SK-N-SH (cell line): ENCODE data around the gene FRK. TPM values are rescaled to one million over a fixed set of nuclear protein-coding genes. Genes with fewer than 3 reads are reported as not detected.
"Not testable (repeated sequence)": the region's sequence is repeated elsewhere in the genome, so short reads cannot be mapped to it uniquely, and the experiment has no call there.

ENCODE experiments used
- CTCF ChIA-PET: fragments of 300-600, 350-600 bp; formaldehyde crosslinking; extraction: SDS; loops from one replicate; lab custom pipeline; 2021; lab: Yijun Ruan, JAX
- POLR2A ChIA-PET: fragments of 350-600 bp; sonication (Branson Sonifier 250); formaldehyde crosslinking; extraction: SDS; loops from one replicate; lab custom pipeline; 2020; ENCODE audit warnings: antibody characterized with exemption, inconsistent platforms; lab: Yijun Ruan, JAX
- DNase-seq: peaks from one replicate; pipeline ENCODE4 v3.0.0; 2012
- H2AFZ ChIP-seq: fragments of 200-600 bp; sonication (generic); 2 replicates; pipeline ENCODE4 v1.8.1; 2016; ENCODE audit warnings: antibody characterized with exemption, mild to moderate bottlenecking, low read depth
- H3F3A ChIP-seq: fragments of 200-600 bp; sonication (generic); replicated peaks from 2 replicates; pipeline ENCODE3; 2016; ENCODE audit warnings: antibody characterized with exemption, mild to moderate bottlenecking; ENCODE audit not compliant: insufficient read depth
- H3K27ac ChIP-seq, 2 experiments: fragments of 200-500 bp in 1 of 2; fragments of 200-600 bp in 1 of 2; sonication (Bioruptor generic) in 1 of 2; sonication (generic), shearing (Covaris generic) in 1 of 2; 2 replicates each; pipeline versions ENCODE4 v1.5.1 to v1.6.1; 2014 to 2016; ENCODE audit warnings: low read depth in 2 of 2, inconsistent platforms in 1 of 2, low read length in 1 of 2, mild to moderate bottlenecking in 1 of 2, mixed read lengths in 1 of 2
- H3K27me3 ChIP-seq: fragments of 200-600 bp; sonication (generic), shearing (Covaris generic); 2 replicates; pipeline ENCODE4 v1.6.1; 2016; ENCODE audit warnings: mixed run types; ENCODE audit not compliant: insufficient read depth
- H3K36me3 ChIP-seq, 2 experiments: fragments of 200-500 bp in 1 of 2; fragments of 200-600 bp in 1 of 2; sonication (Bioruptor generic) in 1 of 2; sonication (generic) in 1 of 2; replicated peaks in 1 of 2; 2 replicates each; pipeline versions ENCODE3 to v1.5.1; 2014 to 2016; ENCODE audit warnings: low read length in 1 of 2, mild to moderate bottlenecking in 1 of 2; ENCODE audit not compliant: insufficient read depth in 2 of 2, control insufficient read depth in 1 of 2
- H3K4me1 ChIP-seq, 2 experiments: fragments of 200-500 bp in 1 of 2; fragments of 200-600 bp in 1 of 2; sonication (Bioruptor generic) in 1 of 2; sonication (generic), shearing (Covaris generic) in 1 of 2; 2 replicates each; pipeline versions ENCODE4 v1.5.1 to v1.6.1; 2014 to 2016; ENCODE audit warnings: low read depth in 1 of 2, low read length in 1 of 2, mixed run types in 1 of 2; ENCODE audit not compliant: insufficient read depth in 2 of 2, control insufficient read depth in 1 of 2
- H3K4me2 ChIP-seq: fragments of 200-600 bp; sonication (generic), shearing (Covaris generic); 2 replicates; pipeline ENCODE4 v1.6.1; 2017; ENCODE audit warnings: mixed run types
- H3K4me3 ChIP-seq, 2 experiments: fragments of 200-500 bp in 1 of 2; fragments of 200-600 bp in 1 of 2; sonication (Bioruptor generic) in 1 of 2; sonication (generic), shearing (Covaris generic) in 1 of 2; 2 replicates each; pipeline versions ENCODE4 v1.5.1 to v1.8.1; 2014 to 2016; ENCODE audit warnings: low read depth in 2 of 2, inconsistent platforms in 1 of 2, low read length in 1 of 2, mild to moderate bottlenecking in 1 of 2, mixed read lengths in 1 of 2, moderate library complexity in 1 of 2
- H3K79me2 ChIP-seq: fragments of 200-600 bp; sonication (generic); 2 replicates; pipeline ENCODE4 v1.8.1; 2017; ENCODE audit warnings: mild to moderate bottlenecking; ENCODE audit not compliant: insufficient read depth
- H3K9ac ChIP-seq: fragments of 200-600 bp; sonication (generic); 2 replicates; pipeline ENCODE4 v1.6.1; 2017; ENCODE audit warnings: mixed run types
- H3K9me2 ChIP-seq: fragments of 200-600 bp; sonication (generic); 2 replicates; pipeline ENCODE4 v1.6.1; 2017; ENCODE audit warnings: mixed run types
- H3K9me3 ChIP-seq: fragments of 200-600 bp; sonication (generic); 2 replicates; pipeline ENCODE4 v1.6.1; 2017; ENCODE audit warnings: mixed run types, mild to moderate bottlenecking, moderate library complexity
- H4K20me1 ChIP-seq: fragments of 200-600 bp; sonication (generic); 2 replicates; pipeline ENCODE4 v1.6.1; 2017; ENCODE audit warnings: mild to moderate bottlenecking, mixed run types; ENCODE audit not compliant: insufficient read depth
- CHD2 ChIP-seq: fragments of 150-350 bp; IDR thresholded peaks from 2 replicates; pipeline ENCODE4 v1.6.1; 2018; ENCODE audit warnings: low read length; ENCODE audit not compliant: partially characterized antibody
- CTCF ChIP-seq: fragments of 200-600 bp; sonication (generic); IDR thresholded peaks from 2 replicates; pipeline ENCODE4 v1.6.1; 2017; ENCODE audit warnings: antibody characterized with exemption, mild to moderate bottlenecking, moderate library complexity
- ELF1 ChIP-seq: IDR thresholded peaks from 2 replicates; pipeline ENCODE4 v1.4.0; 2012
- FOSL2 ChIP-seq: IDR thresholded peaks from 2 replicates; pipeline ENCODE4 v1.4.0; 2012; ENCODE audit warnings: low read depth, mild to moderate bottlenecking, moderate library complexity, borderline replicate concordance
- GATA2 ChIP-seq: sonication (generic); formaldehyde crosslinking; IDR thresholded peaks from 2 replicates; pipeline ENCODE4 v1.5.0; 2020; ENCODE audit warnings: mild to moderate bottlenecking, missing genetic modification reagents
- MAX ChIP-seq: IDR thresholded peaks from 2 replicates; pipeline ENCODE4 v1.4.0; 2012; ENCODE audit warnings: low read depth
- MEF2A ChIP-seq: IDR thresholded peaks from 2 replicates; pipeline ENCODE4 v1.4.0; 2012; ENCODE audit warnings: low read depth, borderline replicate concordance
- MXI1 ChIP-seq: IDR thresholded peaks from 2 replicates; pipeline ENCODE4 v1.6.1; 2012; ENCODE audit warnings: mild to moderate bottlenecking, low read depth, low read length, improper control_type of control experiment
- NFIC ChIP-seq: IDR thresholded peaks from 2 replicates; pipeline ENCODE4 v1.4.0; 2012; ENCODE audit warnings: borderline replicate concordance
- NRF1 ChIP-seq: IDR thresholded peaks from 2 replicates; pipeline ENCODE4 v1.6.1; 2012; ENCODE audit warnings: low read depth, mild to moderate bottlenecking, low read length
- REST ChIP-seq: IDR thresholded peaks from 2 replicates; pipeline ENCODE4 v1.6.1; 2012; ENCODE audit warnings: mild to moderate bottlenecking, low read depth, low read length, moderate library complexity
- RXRA ChIP-seq: IDR thresholded peaks from 2 replicates; pipeline ENCODE4 v1.4.0; 2012; ENCODE audit warnings: low read depth, mild to moderate bottlenecking, borderline replicate concordance
- TEAD4 ChIP-seq: IDR thresholded peaks from 2 replicates; pipeline ENCODE4 v1.4.0; 2012; ENCODE audit warnings: mild to moderate bottlenecking, borderline replicate concordance; ENCODE audit not compliant: insufficient read depth
- ZBTB33 ChIP-seq: IDR thresholded peaks from 2 replicates; pipeline ENCODE4 v1.4.0; 2012; ENCODE audit warnings: low read depth, borderline replicate concordance
- WGBS: methylation state at CpG from one replicate; pipeline ENCODE4 v1.1.6; 2017; ENCODE audit warnings: low lambda C conversion rate; 5-methylcytosine and 5-hydroxymethylcytosine counted together
- polyA plus RNA-seq, 3 experiments: library from polyadenylated mRNA; depleted of rRNA; stranded (reverse); fragments of >200 nt; gene quantifications; 2 replicates each; pipeline ENCODE4 v1.2.3, GENCODE V29; 2012

Gene FRK
- polyA plus RNA-seq, 1 of the 3 experiments (the other 2 are of a cell fraction) = under 0.01 TPM

GRCh38 chr6:115890238-115890637, 170.5 kb downstream of the FRK start:
- CTCF ChIA-PET = no interaction called here
- no peaks in the 10 kb centered on the region for H3K79me2 ChIP-seq
- no peak overlapping the region for H3K27ac ChIP-seq
- H3F3A ChIP-seq = no peaks in the 10 kb centered on the region
- H3K36me3 ChIP-seq = no peaks in the 10 kb centered on the region
- no peaks in the 10 kb centered on the region for H3K27me3 ChIP-seq
- H3K9me3 ChIP-seq = no peaks in the 10 kb centered on the region
- WGBS = 83% methylated on average over 8 of the region's 10 CpGs
- POLR2A ChIA-PET = no interaction called here
- H4K20me1 ChIP-seq = no peaks in the 10 kb centered on the region
- no peak overlapping the region for H3K9ac ChIP-seq
- DNase-seq = no peak
- no peak overlapping the region for H3K4me2 ChIP-seq
- H3K4me3 ChIP-seq = no peak overlapping the region
- H3K9me2 ChIP-seq = no peaks in the 10 kb centered on the region
- no peaks in the 10 kb centered on the region for H3K4me1 ChIP-seq
- no peak for TF ChIP-seq MEF2A
- TF ChIP-seq ELF1 = no peak
- no peak for TF ChIP-seq TEAD4
- TF ChIP-seq MXI1 = no peak
- TF ChIP-seq FOSL2 = no peak
- TF ChIP-seq GATA2 = no peak
- no peak for TF ChIP-seq CHD2
- TF ChIP-seq CTCF = no peak
- no peak for TF ChIP-seq NFIC
- no peak for TF ChIP-seq NRF1
- no peak for TF ChIP-seq ZBTB33
- TF ChIP-seq MAX = no peak
- no peak for TF ChIP-seq RXRA
- TF ChIP-seq REST = no peak
- no peak overlapping the region for H2AFZ ChIP-seq

- H3K9me2 ChIP-seq, H3F3A ChIP-seq, H3K79me2 ChIP-seq, H3K27me3 ChIP-seq, H2AFZ ChIP-seq, H3K9me3 ChIP-seq, H3K4me2 ChIP-seq, H3K4me3 ChIP-seq, H3K4me1 ChIP-seq, DNase-seq, H3K36me3 ChIP-seq, POLR2A ChIA-PET, H3K9ac ChIP-seq, H4K20me1 ChIP-seq, H3K27ac ChIP-seq: not testable (repeated sequence)
- WGBS = 82% methylated on average over 10 of the region's 38 CpGs
- CTCF ChIA-PET = interaction anchor here (0.6 kb wide), 1 partner anchor 514 kb away, joined by 3 read pairs; no protein-coding TSS in a partner anchor
Observed at GRCh38 chr6:115888687-115889470, 171.8 kb downstream of the FRK start.
